NCI-H2107 (cell line): ENCODE results near the gene RAB25.
"Not testable (repeated sequence)": the region's sequence is repeated elsewhere in the genome, so short reads cannot be mapped to it uniquely, and the experiment has no call there.

Experiments
- DNase-seq: peaks from one replicate; lab custom pipeline; 2025; lab: John Stamatoyannopoulos, UW

RAB25 gene

GRCh38 chr1:156054500-156055280 is 6.3 kb upstream of the RAB25 start, which contains the start of gene LAMTOR2:
Gene LAMTOR2 (plus strand): TSS chr1:156054782. CDS start chr1:156054890, 108 bp downstream.
- peak; percentile 96 for DNase-seq

- no peak for DNase-seq
Observed at GRCh38 chr1:156055281-156056048, 5.5 kb upstream of the RAB25 start.

DNA sequence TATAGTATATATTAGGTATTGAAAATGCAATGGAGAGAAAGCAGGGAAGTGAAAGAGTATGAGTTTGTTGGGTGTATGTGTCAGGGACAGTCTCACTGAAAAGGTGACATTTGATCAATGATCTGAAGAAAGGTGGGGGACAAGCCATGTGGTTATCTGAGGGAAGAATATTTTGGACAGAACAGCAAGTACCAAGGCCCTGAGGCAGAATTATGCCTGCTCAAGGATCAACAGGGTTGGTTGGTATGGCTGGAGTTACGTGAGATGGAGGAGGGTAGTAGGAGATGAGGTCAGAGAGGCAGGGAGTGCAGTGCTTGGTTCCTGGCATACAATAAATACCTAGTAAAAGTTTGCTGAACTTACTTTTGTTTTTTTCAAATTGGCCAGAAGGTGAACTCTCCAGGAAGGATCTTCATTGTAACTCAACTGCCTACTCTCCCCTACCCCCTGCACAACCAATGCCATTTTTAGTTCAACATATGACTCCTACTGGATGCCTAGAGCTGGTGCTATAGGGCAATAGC is 4.6 kb upstream of the RAB25 start:
- no peak for DNase-seq

DNA sequence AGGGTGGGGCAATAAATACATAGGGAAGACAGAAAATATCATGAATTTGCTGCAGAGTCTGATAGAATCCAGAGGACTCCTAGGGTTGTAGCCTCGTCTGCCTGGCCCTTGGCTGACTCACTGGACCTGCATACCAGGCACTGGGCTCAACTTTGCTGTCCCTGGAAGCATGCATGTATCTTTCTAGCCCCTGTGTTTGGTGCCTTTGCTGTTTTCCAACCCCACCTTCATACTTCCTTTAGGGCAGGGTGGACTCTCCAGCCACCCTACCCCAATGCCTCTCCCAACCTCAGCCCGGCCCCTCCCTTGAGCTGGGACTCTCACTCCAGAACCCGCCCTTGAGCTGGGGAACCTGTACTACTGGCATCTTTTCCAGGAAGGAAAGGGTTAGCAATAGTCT is 1.2 kb downstream of the RAB25 start:
- DNase-seq = no peak

- DNase-seq = no peak
Observed at GRCh38 chr1:156063997-156064285, 3.0 kb downstream of the RAB25 start.

- no peak for DNase-seq
Observed at GRCh38 chr1:156064615-156065014, 3.7 kb downstream of the RAB25 start.

- DNase-seq = no peak
Observed at GRCh38 chr1:156065212-156065611, 4.3 kb downstream of the RAB25 start.

GRCh38 chr1:156065871-156066270 is 4.9 kb downstream of the RAB25 start:
- DNase-seq = no peak

DNA sequence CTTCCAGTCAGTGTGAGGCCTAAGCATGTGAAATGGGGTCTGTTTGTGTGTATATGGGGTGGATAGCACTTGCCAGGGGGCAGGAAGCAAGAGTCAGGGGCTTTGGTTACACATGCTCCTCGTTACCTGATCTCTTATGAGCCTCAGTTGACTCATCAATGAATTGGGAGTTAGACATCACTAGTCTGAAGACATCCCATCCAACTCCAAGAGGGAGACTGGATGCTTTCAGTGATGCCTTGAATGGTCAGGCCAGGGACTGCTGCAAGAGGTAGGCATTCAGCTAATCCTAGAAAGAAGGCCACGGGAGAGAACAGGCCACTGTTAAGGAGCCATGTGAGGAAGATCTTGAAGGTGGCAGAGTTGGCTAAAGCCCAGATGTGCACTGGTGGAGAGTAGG is 6.3 kb downstream of the RAB25 start:
- no peak for DNase-seq

DNA sequence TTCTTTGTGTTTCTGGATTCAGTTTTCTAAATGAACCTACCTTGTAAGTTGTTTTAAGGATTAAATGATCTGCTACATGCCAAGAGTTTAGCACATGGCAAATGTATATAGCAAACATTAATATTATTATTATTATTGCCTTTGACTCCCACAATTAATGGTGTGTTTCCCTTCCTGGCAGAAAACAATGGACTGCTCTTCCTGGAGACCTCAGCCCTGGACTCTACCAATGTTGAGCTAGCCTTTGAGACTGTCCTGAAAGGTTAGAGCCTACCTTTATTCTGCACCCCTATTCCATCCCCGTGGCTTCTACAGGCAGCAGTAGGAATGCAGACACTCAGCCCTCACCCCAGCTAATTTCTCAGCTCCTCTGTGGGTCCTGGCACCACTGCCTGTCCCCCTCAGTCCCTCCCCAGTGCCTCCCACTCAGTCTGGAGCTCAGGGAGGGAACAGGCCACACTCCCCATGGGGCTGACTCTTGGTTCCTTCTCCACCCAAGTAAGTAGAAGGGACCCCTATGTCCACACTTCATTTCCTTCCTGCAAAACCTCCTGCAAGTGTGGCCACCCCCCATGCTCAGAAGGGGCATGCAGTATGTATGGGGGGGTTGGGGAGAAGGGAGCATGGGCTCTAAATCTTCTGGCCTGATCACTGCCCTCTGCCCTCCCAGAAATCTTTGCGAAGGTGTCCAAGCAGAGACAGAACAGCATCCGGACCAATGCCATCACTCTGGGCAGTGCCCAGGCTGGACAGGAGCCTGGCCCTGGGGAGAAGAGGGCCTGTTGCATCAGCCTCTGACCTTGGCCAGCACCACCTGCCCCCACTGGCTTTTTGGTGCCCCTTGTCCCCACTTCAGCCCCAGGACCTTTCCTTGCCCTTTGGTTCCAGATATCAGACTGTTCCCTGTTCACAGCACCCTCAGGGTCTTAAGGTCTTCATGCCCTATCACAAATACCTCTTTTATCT is 8.8 kb downstream of the RAB25 start:
- no peak for DNase-seq

DNA sequence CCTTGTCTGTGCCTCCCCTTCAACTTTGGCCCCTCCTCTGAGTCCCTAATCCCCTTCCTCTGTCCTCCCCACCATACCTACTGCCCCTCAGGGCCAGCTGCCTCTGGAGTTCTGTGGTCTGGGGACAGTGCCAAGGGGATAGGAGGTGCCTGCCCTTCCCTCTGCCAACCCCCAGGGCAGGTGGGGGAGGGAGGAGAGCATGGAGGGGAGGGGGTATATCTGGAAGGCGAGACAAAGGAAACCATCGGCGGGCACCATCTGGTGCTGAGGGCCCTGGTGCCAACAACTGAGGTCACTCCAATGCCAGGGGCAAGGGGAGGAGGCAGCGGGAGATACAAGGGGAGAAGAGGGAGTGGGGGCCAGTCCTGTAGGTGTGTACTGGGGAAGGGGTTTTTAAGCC is 9.6 kb downstream of the RAB25 start:
- no peak for DNase-seq

- DNase-seq = not testable (repeated sequence)
Observed at GRCh38 chr1:156071332-156071816, 10.4 kb downstream of the RAB25 start.

GRCh38 chr1:156072251-156072650 is 11.3 kb downstream of the RAB25 start:
- no peak for DNase-seq

DNA sequence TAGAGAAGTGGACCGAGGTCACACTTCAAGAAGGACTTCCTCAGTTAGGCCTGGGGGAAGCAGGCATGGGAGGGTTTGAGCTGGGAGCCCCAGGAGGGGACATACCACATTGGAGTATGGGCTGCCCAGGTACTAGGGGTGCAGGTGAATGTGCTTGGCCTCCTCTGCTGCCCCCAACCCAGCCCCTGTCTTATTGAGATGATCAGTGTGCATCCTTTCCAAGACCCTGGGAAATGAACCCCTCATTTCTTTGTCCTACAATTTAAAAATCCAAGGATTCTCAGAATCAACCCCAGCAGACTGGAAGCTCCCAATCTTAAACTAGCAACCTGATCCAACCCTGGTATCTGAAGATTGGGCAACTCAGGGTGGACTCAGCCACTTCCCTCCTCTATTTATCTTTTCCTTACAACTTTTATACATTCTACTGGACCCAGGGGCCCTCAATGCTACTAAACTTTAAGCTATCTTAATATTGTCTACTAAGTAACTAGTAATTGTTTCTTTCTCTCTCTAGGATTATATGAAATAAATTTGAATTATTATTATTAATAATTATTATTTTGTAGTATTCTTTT is 12.2 kb downstream of the RAB25 start:
- no peak for DNase-seq

- no peak for DNase-seq
Observed at GRCh38 chr1:156073740-156074139, 12.8 kb downstream of the RAB25 start.

- DNase-seq = no peak
Observed at GRCh38 chr1:156074661-156075060, 13.7 kb downstream of the RAB25 start.

DNA sequence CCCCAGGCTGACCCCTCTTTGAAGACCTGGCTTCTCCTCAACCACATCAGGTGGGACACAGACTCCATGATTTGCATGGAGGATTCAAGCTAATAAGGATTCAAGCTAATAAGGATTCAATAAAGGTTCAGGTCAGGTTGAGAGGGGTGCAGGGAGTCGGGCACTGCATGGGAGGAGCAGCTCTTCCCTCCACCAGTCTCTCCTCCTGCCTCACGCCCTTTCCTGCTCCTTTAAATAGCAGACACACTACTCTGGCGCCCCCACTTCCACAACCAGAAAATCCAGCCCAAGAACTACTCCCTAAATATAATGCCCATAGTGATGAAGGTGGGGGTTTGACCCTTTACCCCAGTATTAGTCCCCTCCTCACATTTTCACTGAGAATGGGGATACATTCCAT is 14.2 kb downstream of the RAB25 start:
- DNase-seq = no peak

- no peak for DNase-seq
Observed at GRCh38 chr1:156075775-156076204, 14.8 kb downstream of the RAB25 start.

DNA sequence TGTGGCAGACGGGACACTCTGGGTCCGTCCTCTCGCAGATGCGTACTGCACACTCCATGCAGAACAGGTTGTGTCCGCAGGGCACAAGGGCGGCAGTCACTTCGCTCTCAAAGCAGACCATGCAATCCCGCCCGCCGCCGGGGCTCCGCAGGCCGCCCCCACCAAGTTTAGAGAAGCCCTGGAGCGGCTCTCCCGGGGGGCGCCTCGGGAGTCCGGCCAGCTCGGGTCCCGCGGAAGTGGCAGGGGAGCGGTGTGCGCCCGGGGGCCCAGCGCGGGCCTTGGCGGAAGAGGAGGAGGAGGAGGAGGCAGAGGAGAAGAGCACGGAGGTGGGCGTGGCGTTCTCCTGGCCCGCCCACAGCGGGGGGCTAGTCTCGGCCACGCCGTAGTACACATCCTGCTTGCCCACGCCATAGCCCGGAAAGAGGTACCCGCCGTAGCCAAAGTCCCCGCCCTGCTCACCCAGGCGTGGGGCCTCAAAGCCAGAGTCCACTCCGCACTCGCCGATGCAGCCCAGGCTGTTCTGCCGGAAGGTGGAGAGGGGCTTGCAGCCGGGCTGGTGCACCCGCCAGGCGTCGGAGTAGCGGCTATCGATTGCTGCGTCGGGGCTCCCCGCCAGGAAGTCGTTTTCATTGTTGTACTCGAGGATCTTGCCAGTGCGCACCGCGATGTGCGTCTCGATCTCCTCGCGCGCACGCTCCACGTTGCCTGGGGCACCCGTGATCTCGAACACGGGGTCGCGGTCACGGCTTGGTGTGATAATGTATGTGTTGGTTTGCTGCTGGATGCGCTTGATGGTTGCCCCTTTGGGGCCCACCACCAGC is 15.9 kb downstream of the RAB25 start:
- no peak for DNase-seq

- no peak for DNase-seq
Observed at GRCh38 chr1:156077430-156077760, 16.4 kb downstream of the RAB25 start.

GRCh38 chr1:156078728-156079127 is 17.8 kb downstream of the RAB25 start:
- DNase-seq = no peak
